ENCODE data around the gene ZNF445. TPM values are rescaled to one million over a fixed set of nuclear protein-coding genes. Genes with fewer than 3 reads are reported as not detected.
"Not testable (repeated sequence)": the region's sequence is repeated elsewhere in the genome, so short reads cannot be mapped to it uniquely, and the experiment has no call there.

The ZNF445 gene
- total RNA-seq, 2 experiments from 2014 or later, result 12.2 to 13.4 TPM

DNA sequence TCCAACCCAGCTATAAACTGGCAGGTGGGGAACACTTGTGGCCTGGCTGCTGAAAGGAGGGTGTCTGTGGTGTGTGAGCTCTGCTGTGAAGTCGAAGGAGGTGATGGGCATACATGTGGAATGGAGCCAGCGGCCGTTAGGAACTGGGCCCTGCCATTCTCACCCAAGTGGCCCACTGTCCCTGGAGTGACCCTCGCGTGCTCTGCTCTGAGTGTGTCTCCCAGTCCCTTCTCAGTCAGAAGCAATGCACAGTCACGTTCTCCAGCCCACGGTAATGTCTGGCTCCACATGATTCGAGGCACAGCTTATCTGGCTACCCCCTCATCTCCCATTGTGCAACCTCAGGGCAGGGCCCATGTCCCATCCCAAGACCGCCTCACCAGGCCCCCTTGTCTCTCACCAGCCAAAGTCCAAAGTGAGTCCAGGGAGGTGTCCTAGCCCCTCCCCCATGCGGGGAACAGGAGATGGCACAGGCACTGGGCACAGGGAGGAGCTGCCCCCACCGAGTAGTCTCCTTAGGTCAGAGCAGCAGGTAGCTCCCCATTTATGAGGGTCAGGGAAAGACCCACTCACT lies 62.9 kb downstream of the ZNF445 start:
- DNase-seq, result no peak
- H3K4me1 Mint-ChIP-seq, result no peaks in the 10 kb centered on the region
- H3K27me3 Mint-ChIP-seq, result no peaks in the 10 kb centered on the region
- no peaks in the 10 kb centered on the region for H3K36me3 Mint-ChIP-seq
- H3K27ac Mint-ChIP-seq, result no peak overlapping the region
- H3K9me3 Mint-ChIP-seq, result no peaks in the 10 kb centered on the region
- no peak overlapping the region for H3K4me3 Mint-ChIP-seq

DNA sequence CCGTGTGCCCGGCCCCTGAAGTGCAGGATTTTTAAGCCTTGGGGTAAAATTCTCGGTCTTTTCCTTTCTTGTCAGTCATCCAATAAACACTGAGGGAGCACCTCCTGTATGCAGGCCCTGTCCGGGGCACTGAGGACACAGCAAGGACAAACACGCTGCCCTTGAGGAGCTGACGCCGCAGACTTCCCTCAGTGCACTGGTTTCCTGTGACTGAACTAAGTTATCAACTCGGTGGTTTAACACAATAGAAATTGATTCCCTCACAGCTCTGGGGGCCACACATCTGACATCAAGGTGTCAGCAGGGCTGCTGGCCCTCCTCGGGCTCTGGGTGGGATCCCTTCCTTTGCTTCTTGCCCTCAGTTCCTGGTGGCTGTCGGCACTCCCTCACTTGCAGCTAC lies 65.1 kb downstream of the ZNF445 start:
- H3K27me3 Mint-ChIP-seq, result no peaks in the 10 kb centered on the region
- H3K36me3 Mint-ChIP-seq, result no peaks in the 10 kb centered on the region
- H3K27ac Mint-ChIP-seq, result no peak overlapping the region
- H3K4me3 Mint-ChIP-seq, result no peak overlapping the region
- no peaks in the 10 kb centered on the region for H3K4me1 Mint-ChIP-seq
- DNase-seq, result no peak
- H3K9me3 Mint-ChIP-seq, result no peaks in the 10 kb centered on the region

DNA sequence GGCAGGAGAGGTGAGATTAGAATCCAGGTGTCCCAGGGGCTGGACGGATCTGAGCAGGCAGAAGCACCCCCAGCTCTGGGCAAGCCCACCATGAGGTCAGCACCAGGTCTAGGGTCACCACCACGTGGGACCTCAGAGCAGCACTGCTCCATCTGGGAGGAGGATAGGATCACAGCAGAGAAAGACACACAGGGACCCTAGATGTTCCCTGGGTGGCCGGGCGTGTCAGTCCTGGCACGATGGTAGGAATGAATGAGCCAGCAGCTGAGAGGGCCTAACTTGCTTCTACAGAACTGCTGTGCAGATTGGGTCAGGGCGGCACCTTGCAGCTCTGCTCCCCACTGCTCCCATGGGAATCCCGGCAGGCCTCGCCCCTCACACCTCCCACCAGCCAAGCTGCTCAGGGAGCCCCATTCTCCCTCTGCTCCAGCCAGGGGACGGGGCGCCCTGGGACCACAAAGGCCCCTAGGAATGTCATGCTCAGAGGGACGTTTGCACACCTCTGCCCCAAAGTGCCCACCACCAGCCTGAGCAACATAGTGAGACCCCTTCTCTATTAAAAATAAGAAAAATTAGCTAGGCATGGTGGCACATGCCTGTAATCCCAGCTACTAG lies 66.3 kb downstream of the ZNF445 start:
- no peaks in the 10 kb centered on the region for H3K27me3 Mint-ChIP-seq
- H3K4me1 Mint-ChIP-seq, result no peaks in the 10 kb centered on the region
- H3K4me3 Mint-ChIP-seq, result no peak overlapping the region
- H3K9me3 Mint-ChIP-seq, result no peaks in the 10 kb centered on the region
- no peak for DNase-seq
- H3K36me3 Mint-ChIP-seq, result no peaks in the 10 kb centered on the region
- H3K27ac Mint-ChIP-seq, result no peak overlapping the region

DNA sequence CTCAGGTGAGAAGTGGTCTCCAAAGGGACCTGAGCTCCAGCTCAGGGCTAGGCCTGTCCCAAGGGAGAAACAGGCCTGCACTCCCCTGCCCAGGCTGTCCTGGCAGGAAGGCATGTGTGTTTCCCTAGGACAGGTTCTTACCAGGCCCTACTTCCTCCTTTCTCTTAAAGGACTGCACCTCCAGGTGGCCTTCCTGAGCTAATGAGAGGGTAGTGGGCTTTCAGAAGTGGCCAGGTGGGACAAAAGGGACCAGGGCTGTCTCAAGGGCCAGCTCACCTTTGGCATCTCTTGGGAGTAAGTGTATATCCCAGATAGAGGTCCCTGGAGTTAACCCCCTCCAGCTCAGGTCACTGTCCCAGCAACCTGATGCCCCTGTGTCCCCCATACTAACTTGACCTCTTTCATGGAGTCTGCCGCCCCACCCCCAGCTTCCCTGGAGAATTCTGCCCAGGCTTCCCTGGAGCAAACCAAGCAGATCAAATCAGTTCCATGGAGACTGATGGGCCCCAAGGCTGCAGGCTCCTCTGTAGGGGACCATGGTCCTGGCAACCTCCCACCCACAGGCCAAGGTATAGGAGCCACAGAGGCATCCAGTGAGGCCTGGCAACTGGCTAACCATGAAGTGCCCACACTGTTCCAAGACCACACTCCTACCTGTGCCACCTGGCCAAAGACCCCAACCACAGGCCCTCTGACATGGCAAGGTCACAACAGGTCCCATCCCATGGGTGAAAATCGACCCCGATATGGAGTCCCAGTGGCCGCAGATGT lies 67.6 kb downstream of the ZNF445 start:
- H3K4me3 Mint-ChIP-seq, result no peak overlapping the region
- no peak for DNase-seq
- H3K4me1 Mint-ChIP-seq, result no peaks in the 10 kb centered on the region
- H3K36me3 Mint-ChIP-seq, result no peaks in the 10 kb centered on the region
- H3K9me3 Mint-ChIP-seq, result no peaks in the 10 kb centered on the region
- no peaks in the 10 kb centered on the region for H3K27me3 Mint-ChIP-seq
- H3K27ac Mint-ChIP-seq, result no peak overlapping the region

DNA sequence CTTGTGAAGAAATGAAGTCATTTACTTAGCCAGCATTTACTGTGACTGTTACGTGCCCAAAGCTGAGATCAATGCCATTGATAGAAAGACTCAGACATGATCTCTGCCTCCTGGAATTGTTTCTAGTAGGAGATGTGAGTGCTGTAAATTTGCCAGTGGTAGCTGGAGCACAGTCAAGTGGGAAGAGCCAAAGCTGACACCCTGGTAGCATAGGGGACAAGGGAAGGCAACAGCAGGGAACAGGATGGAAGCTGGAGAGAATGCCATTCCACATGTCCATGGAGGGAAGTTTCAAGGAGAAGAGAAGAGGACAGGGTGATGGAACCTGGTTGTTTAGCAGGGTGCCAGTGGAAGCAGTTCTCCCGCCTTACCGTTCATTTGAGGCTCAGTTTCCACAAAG lies 74.9 kb downstream of the ZNF445 start:
- H3K9me3 Mint-ChIP-seq, result no peaks in the 10 kb centered on the region
- H3K27me3 Mint-ChIP-seq, result no peaks in the 10 kb centered on the region
- no peak for DNase-seq
- H3K4me3 Mint-ChIP-seq, result no peak overlapping the region
- H3K36me3 Mint-ChIP-seq, result peaks cover 9% of the 10 kb centered on the region
- H3K4me1 Mint-ChIP-seq, result no peaks in the 10 kb centered on the region
- no peak overlapping the region for H3K27ac Mint-ChIP-seq

DNA sequence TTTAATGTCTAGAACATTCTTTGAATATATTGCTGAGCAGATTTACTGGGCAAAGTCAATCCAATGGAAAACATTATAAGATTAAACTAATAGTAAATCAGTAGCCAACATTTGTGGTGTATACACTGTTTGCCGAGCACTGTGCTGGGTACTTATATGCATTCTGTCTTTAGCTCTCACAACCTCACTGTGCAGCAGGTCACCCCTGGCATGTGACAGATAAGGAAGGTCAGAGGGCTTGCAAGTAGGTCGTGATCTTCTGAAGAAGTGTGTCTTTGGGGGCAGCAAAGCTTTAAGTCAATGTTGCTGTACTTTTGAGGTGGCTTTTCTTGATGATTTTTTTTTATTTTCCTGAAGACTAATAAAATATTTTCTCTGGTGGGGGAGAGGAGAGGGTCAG lies 76.7 kb downstream of the ZNF445 start:
- no peak overlapping the region for H3K27ac Mint-ChIP-seq
- H3K27me3 Mint-ChIP-seq, result no peaks in the 10 kb centered on the region
- no peak overlapping the region for H3K4me3 Mint-ChIP-seq
- no peak for DNase-seq
- H3K9me3 Mint-ChIP-seq, result no peaks in the 10 kb centered on the region
- no peaks in the 10 kb centered on the region for H3K4me1 Mint-ChIP-seq
- peaks cover 9% of the 10 kb centered on the region for H3K36me3 Mint-ChIP-seq

DNA sequence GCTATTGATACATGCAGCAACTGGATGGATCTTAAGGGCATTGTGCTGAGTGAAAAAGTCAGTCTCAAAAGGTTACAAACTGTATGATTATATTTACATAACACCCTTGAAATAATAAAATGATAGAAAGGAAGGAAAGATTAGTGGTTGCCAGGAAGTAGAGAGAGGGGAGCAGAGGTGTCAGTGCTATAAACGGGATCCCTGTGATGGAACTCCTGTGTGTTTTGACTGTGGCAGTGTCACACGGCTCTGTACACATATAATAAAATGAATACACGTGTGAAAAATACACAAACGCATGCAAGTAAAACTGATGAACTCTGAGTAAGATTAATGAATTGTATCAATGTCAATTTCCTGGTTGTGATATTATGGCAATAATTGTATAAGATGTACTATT lies 78.6 kb downstream of the ZNF445 start:
- Mint-ChIP-seq H3K27me3 (no peaks in the 10 kb centered on the region), H3K4me1 (no peaks in the 10 kb centered on the region), H3K36me3 (peaks cover 6% of the 10 kb centered on the region), H3K9me3 (no peaks in the 10 kb centered on the region), H3K27ac (no peak overlapping the region), H3K4me3 (no peak overlapping the region)
- DNase-seq, result no peak

DNA sequence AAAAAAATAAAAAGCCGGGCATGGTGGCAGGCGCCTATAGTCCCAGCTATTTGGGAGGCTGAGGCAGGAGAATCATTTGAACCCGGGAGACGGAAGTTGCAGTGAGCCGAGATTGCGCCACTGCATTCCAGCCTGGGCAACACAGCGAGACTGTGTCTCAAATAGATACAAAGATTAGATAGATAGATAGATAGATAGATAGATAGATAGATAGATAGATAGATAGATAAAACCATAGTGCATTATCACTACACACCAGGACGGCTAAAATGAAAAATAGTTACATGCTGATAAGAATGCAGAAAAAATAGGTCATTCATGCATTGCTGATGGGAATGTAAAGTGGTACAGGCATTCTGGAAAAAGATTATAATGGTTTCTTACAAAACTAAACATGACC lies 79.2 kb downstream of the ZNF445 start:
- not testable (repeated sequence) for H3K9me3 Mint-ChIP-seq, H3K4me1 Mint-ChIP-seq, H3K4me3 Mint-ChIP-seq, H3K27me3 Mint-ChIP-seq, H3K27ac Mint-ChIP-seq, H3K36me3 Mint-ChIP-seq, DNase-seq

DNA sequence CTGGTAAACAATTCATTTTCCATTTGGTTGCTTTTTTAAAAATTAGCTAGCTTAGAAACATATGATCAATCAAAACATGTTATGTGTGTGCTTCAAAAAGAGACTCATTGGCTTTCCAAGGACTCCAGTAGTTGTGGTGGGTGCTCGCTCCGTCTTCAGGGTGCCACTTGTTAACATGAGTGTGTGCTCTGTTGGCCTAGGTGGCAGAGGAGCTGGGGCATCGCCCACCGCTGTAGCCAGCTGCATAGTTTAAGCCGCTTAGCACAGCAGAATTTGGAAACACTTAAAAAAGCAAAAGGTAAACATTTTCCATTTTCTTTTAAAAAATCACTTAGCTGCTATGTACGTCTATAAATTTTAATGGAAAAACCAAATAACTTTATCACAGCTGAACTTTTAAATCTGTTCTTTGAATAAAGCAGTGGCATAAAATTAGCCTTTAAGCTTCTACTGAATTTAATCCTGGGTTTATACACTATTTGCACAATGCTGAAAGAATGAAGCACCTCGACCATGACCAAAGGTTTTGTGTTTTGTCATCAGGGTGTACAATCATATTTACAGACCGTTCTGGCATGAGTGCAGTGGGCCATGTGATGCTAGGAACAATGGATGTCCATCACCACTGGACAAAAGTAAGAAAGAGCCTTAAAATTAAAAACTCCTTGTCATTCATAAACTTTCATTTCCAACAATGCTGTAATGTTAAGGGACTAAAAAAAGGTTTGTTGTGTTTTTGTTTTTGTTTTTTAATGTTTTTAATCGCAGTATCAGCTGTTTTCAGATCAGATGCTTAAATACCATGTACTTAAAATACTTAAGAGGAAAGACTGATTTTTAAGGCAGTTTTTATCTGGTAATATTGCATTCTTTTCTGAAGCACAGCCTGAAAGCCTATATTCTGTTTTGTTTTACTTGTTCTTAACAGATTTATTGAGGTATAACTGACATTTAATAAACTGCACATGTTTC lies 81.0 kb downstream of the ZNF445 start:
- Mint-ChIP-seq H3K4me3 (no peak overlapping the region), H3K4me1 (no peaks in the 10 kb centered on the region), H3K27me3 (no peaks in the 10 kb centered on the region), H3K9me3 (no peaks in the 10 kb centered on the region), H3K36me3 (peaks cover 6% of the 10 kb centered on the region), H3K27ac (no peak overlapping the region)
- no peak for DNase-seq

DNA sequence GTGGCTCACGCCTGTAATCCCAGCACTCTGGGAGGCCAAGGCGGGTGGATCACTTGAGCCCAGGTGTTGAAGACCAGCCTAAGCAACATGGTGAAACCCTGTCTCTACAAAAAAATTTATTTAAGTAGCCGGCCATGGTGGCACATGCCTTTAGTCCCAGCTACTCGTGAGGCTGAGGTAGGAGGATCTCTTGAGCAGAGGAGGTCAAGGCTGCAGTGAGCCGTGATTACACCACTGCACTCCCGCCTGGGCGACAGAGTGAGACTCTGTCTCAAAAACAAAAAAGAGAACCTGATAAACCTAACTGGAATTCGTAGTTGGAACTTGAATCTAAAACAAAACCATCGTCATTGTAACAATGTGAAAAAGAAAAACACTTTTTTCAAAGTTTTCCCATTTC lies 81.8 kb downstream of the ZNF445 start:
- no peaks in the 10 kb centered on the region for H3K4me1 Mint-ChIP-seq
- no peak overlapping the region for H3K4me3 Mint-ChIP-seq
- no peaks in the 10 kb centered on the region for H3K27me3 Mint-ChIP-seq
- DNase-seq, result no peak
- no peak overlapping the region for H3K27ac Mint-ChIP-seq
- no peaks in the 10 kb centered on the region for H3K9me3 Mint-ChIP-seq
- H3K36me3 Mint-ChIP-seq, result peaks cover 3% of the 10 kb centered on the region

DNA sequence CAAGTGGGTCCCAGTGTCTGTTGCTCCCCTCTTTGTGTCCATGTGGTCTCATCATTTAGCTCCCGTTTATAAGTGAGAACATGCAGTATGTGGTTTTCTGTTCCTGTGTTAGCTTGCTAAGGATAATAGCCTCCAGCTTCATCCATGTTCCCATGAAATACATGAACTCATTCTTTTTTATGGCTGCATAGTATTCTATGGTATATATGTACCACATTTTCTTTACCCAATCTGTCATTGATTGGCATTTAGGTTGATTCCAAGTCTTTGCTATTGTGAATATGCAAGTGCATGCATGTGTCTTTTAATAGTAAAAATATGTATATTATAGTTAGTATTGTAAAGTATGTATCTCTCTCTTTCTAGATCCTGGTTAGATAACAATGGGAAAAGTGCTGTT lies 85.0 kb downstream of the ZNF445 start:
- Mint-ChIP-seq H3K36me3 (peaks cover 5% of the 10 kb centered on the region), H3K4me1 (no peaks in the 10 kb centered on the region), H3K27me3 (no peaks in the 10 kb centered on the region), H3K9me3 (peaks cover under 1% of the 10 kb centered on the region), H3K27ac (no peak overlapping the region), H3K4me3 (no peak overlapping the region)
- no peak for DNase-seq

DNA sequence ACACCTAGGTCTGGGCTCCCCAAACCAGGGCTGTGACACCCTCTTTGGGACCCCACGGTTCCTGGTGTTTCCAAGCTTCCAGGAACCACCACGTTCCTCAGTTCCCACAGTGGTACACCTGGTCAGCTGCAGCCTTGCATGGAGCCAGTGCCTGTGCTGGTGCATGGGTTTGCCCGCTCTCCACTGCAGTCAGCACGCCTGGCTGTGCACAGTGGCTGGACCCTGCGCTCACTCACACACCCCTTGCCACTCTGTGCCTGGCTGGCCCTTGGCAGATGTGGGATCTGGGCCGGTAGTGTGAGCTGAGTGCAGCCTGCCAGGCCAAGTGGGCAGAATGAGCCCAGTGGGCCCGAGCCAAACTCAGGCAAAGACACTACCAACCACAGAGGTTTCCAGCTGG lies 90.1 kb downstream of the ZNF445 start:
- Mint-ChIP-seq H3K27me3 (no peaks in the 10 kb centered on the region), H3K36me3 (peaks cover 5% of the 10 kb centered on the region), H3K4me1 (no peaks in the 10 kb centered on the region), H3K27ac (no peak overlapping the region), H3K4me3 (no peak overlapping the region), H3K9me3 (peaks cover 3% of the 10 kb centered on the region)
- DNase-seq, result no peak
